OCI-LY7 (cell line): ENCODE results near the gene WDFY4.

Experiments used
- EZH2phosphoT487 ChIP-seq: fragments of 200-600 bp; sonication (generic); IDR thresholded peaks from 2 replicates; pipeline ENCODE4 v1.6.1; 2018; ENCODE audit warnings: low read depth, borderline replicate concordance, mild to moderate bottlenecking, mixed run types, antibody characterized with exemption, low read length, moderate library complexity, mixed read lengths
- TF ChIP-seq, protein P1 (sequence below): fragments of 200-600 bp; sonication (generic); conservative IDR thresholded peaks from 2 replicates; pipeline ENCODE4 v1.5.1; 2014; ENCODE audit warnings: mild to moderate bottlenecking, antibody characterized with exemption, low read length, moderate library complexity, mixed read lengths

DNA sequence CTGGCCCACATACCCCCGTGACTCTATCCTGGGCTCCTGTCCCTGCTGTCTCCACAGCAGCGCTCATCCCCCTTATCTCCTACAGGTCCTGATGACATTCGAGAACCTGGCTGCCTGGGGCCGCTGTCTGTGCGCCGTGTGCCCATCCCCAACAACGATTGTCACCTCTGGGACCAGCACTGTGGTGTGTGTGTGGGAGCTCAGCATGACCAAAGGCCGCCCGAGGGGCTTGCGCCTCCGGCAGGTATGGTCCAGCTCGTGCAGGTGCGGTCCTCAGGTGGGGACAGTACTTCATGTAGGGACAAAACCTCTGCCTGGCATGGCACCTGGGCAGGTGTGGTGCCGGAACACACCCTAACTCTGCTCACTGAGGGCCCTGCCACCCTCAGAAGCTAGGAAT is 285.4 kb downstream of the WDFY4 start:
- TF ChIP-seq, protein P1, sequence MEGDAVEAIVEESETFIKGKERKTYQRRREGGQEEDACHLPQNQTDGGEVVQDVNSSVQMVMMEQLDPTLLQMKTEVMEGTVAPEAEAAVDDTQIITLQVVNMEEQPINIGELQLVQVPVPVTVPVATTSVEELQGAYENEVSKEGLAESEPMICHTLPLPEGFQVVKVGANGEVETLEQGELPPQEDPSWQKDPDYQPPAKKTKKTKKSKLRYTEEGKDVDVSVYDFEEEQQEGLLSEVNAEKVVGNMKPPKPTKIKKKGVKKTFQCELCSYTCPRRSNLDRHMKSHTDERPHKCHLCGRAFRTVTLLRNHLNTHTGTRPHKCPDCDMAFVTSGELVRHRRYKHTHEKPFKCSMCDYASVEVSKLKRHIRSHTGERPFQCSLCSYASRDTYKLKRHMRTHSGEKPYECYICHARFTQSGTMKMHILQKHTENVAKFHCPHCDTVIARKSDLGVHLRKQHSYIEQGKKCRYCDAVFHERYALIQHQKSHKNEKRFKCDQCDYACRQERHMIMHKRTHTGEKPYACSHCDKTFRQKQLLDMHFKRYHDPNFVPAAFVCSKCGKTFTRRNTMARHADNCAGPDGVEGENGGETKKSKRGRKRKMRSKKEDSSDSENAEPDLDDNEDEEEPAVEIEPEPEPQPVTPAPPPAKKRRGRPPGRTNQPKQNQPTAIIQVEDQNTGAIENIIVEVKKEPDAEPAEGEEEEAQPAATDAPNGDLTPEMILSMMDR, result no peak
- no peak for TF ChIP-seq EZH2phosphoT487
